Right lobe of liver (tissue), 6 donors: ENCODE measurements around the gene GPC5. TPM values are rescaled to one million over a fixed set of nuclear protein-coding genes. Genes with fewer than 3 reads are reported as not detected.

Source experiments
- ATAC-seq, 4 donors: fragments of 200-7000 bp; cut with Tn5 transposase; one replicate each; pipeline ENCODE4 v1.9.1; 2020; ENCODE audit warnings: mild to moderate bottlenecking in 4 of 4, moderate library complexity in 4 of 4
- DNase-seq, 3 donors: peaks; one replicate each; pipeline ENCODE4 v3.0.0-alpha.2; 2020
- H3K27ac ChIP-seq, 3 donors: fragments of 200-600 bp; one replicate each; pipeline ENCODE4 v1.8.0; 2022
- H3K27me3 ChIP-seq, 2 donors: fragments of 200-600 bp; one replicate each; pipeline ENCODE4 v1.8.0; 2022
- H3K36me3 ChIP-seq, 4 donors: fragments of 200-600 bp; sonication (generic) in 1 of 4; one replicate each; pipeline versions ENCODE4 v1.5.1 to v1.8.0; 2017 to 2022; ENCODE audit warnings: control low read depth in 1 of 4
- H3K4me1 ChIP-seq, 4 donors: fragments of 200-600 bp; sonication (generic) in 1 of 4; one replicate each; pipeline versions ENCODE4 v1.5.1 to v1.8.0; 2017 to 2022; ENCODE audit warnings: control low read depth in 1 of 4
- H3K4me3 ChIP-seq, 3 donors: fragments of 200-600 bp; one replicate each; pipeline ENCODE4 v1.8.0; 2022
- H3K9me3 ChIP-seq, 4 donors: fragments of 200-600 bp; sonication (generic) in 1 of 4; one replicate each; pipeline versions ENCODE4 v1.5.1 to v1.8.0; 2017 to 2022; ENCODE audit warnings: control low read depth in 1 of 4
- POLR2A ChIP-seq: fragments of 450-650 bp; IDR thresholded peaks from one replicate; pipeline ENCODE4 v1.6.1; 2017; ENCODE audit warnings: antibody characterized with exemption, mild to moderate bottlenecking
- WGBS: methylation state at CpG from one replicate; pipeline ENCODE4 v1.1.6; 2018; ENCODE audit warnings: low coverage, low lambda C conversion rate; ENCODE audit not compliant: insufficient coverage; ENCODE audit errors: missing lambda C conversion rate; 5-methylcytosine and 5-hydroxymethylcytosine counted together
- intact Hi-C, 2 donors: fragments of 100-400 bp; cut with DNase I; formaldehyde crosslinking; loops; one replicate each; pipeline versions ENCODE4 v1.11.2 to v1.14.1; 2022
- total RNA-seq, 6 experiments: library from RNA; depleted of rRNA in 2 of 6; stranded (reverse); fragments of >200 nt in 2 of 6; fragmentation: NEBNext Ultra II Directional in 3 of 6; extraction: Animal tissue kit (Norgen Biotek cat#: 25700) in 3 of 6; gene quantifications; one replicate each; pipeline versions ENCODE4 v1.1.0 to v1.2.4, GENCODE V29; 2016 to 2023
- TF ChIP-seq, protein P1 (sequence below), 4 donors: fragments of 200-600 bp in 3 of 4; fragments of 450-650 bp in 1 of 4; IDR thresholded peaks; one replicate each; pipeline versions ENCODE4 v1.5.1 to v1.8.0; 2016 to 2022; ENCODE audit warnings: antibody characterized with exemption in 4 of 4, mild to moderate bottlenecking in 2 of 4
- donor health status: DM: no; HTN: yes; CAD: no.
- donor health status: DM: no; HTN: no; CAD: no.
- donor health status: DM: no; HTN: no; CAD: no.
- donor health status: DM: no; HTN: yes; CAD: no.
- donor health status: DM: no; HTN: yes; CAD: no.

Gene GPC5
- total RNA-seq, 6 experiments from 2014 or later: 0.12 to 0.99 (median 0.66) TPM

DNA sequence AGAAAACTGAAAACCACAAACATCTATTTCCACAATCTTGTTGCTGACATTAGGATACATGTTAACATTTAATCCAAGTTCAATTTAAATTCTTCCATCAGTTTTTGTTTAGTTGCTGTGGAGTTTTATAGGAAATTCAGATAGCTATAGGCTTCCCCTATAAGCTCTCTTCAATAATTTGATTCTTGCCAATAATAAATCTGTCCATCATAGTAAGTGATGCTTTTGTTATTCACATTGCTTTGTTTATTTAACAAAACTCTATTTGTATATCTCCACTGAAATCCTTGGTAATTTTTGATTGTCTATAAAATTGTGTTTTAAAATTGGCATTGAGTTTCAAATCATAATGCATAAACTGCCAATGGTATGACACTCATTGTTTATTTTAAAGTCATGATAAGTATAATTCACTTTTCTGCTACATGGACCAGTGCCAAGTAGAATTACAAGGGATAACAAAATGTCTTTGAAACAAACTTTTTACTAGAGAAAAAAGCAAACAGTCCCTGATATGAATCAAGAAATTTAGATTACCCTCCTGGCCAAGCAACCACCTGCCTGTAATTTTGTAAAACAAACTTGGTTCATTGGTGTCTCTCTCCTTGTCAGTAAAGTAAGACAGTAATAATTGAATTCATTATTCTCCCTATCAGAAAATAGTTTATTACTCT is 1250.9 kb downstream of the GPC5 start:
- Histone ChIP-seq H3K9me3 (no peaks in the 10 kb centered on the region), H3K36me3 (no peaks in the 10 kb centered on the region), H3K4me1 (no peaks in the 10 kb centered on the region), H3K4me3 (no peak overlapping the region), H3K27me3 (no peaks in the 10 kb centered on the region), H3K27ac (no peak overlapping the region)
- TF ChIP-seq, protein P1, sequence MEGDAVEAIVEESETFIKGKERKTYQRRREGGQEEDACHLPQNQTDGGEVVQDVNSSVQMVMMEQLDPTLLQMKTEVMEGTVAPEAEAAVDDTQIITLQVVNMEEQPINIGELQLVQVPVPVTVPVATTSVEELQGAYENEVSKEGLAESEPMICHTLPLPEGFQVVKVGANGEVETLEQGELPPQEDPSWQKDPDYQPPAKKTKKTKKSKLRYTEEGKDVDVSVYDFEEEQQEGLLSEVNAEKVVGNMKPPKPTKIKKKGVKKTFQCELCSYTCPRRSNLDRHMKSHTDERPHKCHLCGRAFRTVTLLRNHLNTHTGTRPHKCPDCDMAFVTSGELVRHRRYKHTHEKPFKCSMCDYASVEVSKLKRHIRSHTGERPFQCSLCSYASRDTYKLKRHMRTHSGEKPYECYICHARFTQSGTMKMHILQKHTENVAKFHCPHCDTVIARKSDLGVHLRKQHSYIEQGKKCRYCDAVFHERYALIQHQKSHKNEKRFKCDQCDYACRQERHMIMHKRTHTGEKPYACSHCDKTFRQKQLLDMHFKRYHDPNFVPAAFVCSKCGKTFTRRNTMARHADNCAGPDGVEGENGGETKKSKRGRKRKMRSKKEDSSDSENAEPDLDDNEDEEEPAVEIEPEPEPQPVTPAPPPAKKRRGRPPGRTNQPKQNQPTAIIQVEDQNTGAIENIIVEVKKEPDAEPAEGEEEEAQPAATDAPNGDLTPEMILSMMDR (IDR thresholded peaks at IDR 0.05): no peak
- TF ChIP-seq POLR2A: no peak
- no peak for DNase-seq
- ATAC-seq: no peak
- intact Hi-C loops: no loop called here

DNA sequence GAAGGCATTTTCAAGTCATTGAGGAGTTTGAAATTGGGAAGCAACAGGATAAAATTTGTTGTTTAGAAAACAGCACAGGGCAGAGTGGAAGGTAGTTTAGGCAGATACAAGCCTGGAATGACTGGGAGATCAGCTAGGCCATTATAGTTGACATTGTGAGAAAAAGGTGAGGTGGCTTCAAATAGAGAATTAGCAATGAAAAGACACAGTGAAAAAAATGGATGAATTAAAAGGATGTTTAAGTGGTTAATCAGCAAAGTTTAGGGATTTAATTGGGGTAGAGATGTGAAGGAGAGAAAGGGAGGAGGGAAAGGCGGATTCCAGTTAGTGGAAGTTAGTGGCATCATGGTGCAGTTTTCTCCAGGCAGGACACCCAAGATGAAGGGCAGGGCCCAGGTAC is 1257.7 kb downstream of the GPC5 start:
- Histone ChIP-seq H3K27me3 (no peaks in the 10 kb centered on the region), H3K9me3 (peaks cover 0 to 2% (median 0%) of the 10 kb centered on the region in 4 donors), H3K4me3 (no peak overlapping the region), H3K4me1 (no peaks in the 10 kb centered on the region), H3K36me3 (no peaks in the 10 kb centered on the region), H3K27ac (no peak overlapping the region)
- intact Hi-C loops: no loop called here
- no peak for TF ChIP-seq POLR2A
- TF ChIP-seq, protein P1 (IDR thresholded peaks at IDR 0.05): no peak
- no peak for DNase-seq
- ATAC-seq: no peak
- 92% methylated on average over 1 of the region's 1 CpG for WGBS

DNA sequence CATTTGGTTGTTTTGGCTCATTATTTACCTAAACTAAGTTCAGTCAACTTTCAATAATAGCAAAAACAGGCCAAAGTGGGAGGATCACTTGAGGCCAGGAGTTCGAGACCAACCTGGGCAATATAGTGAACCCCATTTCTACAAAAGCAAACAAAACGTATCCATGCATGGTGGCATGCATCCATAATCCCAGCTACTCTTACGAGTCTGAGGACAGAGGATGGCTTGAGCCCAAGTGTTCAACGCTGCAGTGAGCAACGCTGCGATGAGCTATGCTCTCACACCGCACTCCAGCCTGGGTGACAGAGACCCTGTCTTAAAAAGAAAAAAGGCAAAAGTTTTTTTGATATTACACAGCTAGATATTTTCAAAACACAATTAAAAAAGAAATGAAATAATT is 1258.2 kb downstream of the GPC5 start:
- ATAC-seq (no peak), DNase-seq (no peak)
- H3K9me3 ChIP-seq: peaks cover 0 to 2% (median 0%) of the 10 kb centered on the region in 4 donors
- TF ChIP-seq, protein P1 (IDR thresholded peaks at IDR 0.05): no peak
- TF ChIP-seq POLR2A: no peak
- H3K27ac ChIP-seq: no peak overlapping the region
- H3K4me1 ChIP-seq: no peaks in the 10 kb centered on the region
- H3K4me3 ChIP-seq: no peak overlapping the region
- intact Hi-C loops: no loop called here
- H3K36me3 ChIP-seq: no peaks in the 10 kb centered on the region
- WGBS: 68% methylated on average over 7 of the region's 7 CpGs
- H3K27me3 ChIP-seq: no peaks in the 10 kb centered on the region

DNA sequence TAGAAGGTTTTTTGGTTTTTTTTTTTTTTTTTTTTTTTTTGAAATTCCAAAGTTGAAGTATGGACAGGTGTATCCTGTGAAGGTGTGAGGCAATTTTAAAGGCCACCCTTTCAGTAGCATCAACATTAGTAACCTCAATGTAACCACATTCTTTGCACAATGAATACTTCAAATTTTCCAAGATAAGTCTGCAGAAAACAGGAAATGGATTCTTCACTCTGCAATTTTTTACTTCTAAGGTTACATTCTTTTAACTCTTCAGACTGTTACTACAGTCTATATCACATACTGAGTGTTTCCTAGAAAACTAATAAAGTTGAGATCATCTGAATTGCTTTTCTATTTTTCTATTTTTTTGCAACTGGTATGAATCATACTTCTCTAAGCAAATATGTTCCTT is 1259.1 kb downstream of the GPC5 start:
- Histone ChIP-seq H3K4me1 (no peaks in the 10 kb centered on the region), H3K9me3 (peaks cover 0 to 2% (median 0%) of the 10 kb centered on the region in 4 donors), H3K4me3 (no peak overlapping the region), H3K27ac (no peak overlapping the region), H3K27me3 (no peaks in the 10 kb centered on the region), H3K36me3 (no peaks in the 10 kb centered on the region)
- intact Hi-C loops: no loop called here
- TF ChIP-seq POLR2A: no peak
- TF ChIP-seq, protein P1 (IDR thresholded peaks at IDR 0.05): no peak
- DNase-seq (no peak), ATAC-seq (no peak)

DNA sequence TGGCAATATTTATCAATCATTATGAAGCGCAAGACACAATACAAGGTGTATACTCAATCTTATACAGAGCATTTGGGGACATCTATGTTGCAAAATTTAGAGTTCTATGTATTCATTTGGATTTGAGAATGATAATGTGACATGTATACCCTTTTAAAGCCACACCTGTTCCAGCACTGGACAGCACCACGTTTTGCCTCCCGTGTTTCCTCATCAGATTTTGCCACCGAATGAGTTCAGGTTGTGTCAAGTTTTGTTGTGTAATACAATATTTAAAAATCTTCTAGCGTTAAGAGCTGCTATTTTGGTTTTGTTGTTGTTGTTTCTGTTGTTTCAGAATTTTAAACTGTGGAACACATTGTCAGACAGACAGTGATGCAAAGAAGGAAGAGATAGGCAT is 1259.9 kb downstream of the GPC5 start:
- TF ChIP-seq, protein P1 (IDR thresholded peaks at IDR 0.05): no peak
- TF ChIP-seq POLR2A: no peak
- no peak overlapping the region for H3K4me3 ChIP-seq
- H3K27me3 ChIP-seq: no peaks in the 10 kb centered on the region
- no peak overlapping the region for H3K27ac ChIP-seq
- H3K36me3 ChIP-seq: no peaks in the 10 kb centered on the region
- DNase-seq: no peak
- intact Hi-C loops: no loop called here
- WGBS: 80% methylated on average over 5 of the region's 5 CpGs
- no peak for ATAC-seq
- H3K9me3 ChIP-seq: peaks cover 0 to 2% (median 0%) of the 10 kb centered on the region in 4 donors
- no peaks in the 10 kb centered on the region for H3K4me1 ChIP-seq
